HCT116 (cell line): ENCODE measurements around the gene HPS3. TPM values are rescaled to one million over a fixed set of nuclear protein-coding genes. Genes with fewer than 3 reads are reported as not detected.

Experiments used
- ATAC-seq: fragments of 200-7000 bp; cut with Tn5 transposase; 2 replicates; pipeline ENCODE4 v1.9.1; 2020; ENCODE audit warnings: mild to moderate bottlenecking, moderate library complexity
- BruUV-seq: library from RNA; stranded (reverse); fragments of 400-500 nt; replicated peaks from 2 replicates; lab custom pipeline; 2021; lab: Mats Ljungman, UMichigan
- CTCF ChIA-PET: fragments of 300-600 bp; sonication (Branson Sonifier 250); formaldehyde crosslinking; loops from one replicate; lab custom pipeline; 2021; ENCODE audit warnings: antibody characterized with exemption; lab: Charles Lee
- POLR2A ChIA-PET: fragments of 300-600, 350-600 bp; sonication (Branson Sonifier 250); formaldehyde crosslinking; loops from one replicate; lab custom pipeline; 2021; ENCODE audit warnings: antibody characterized with exemption; lab: Charles Lee
- RAD21 ChIA-PET, 2 experiments: fragments of 300-600 bp; sonication (Branson Sonifier 250); formaldehyde crosslinking; loops; one replicate each; lab custom pipeline; 2023; ENCODE audit warnings: low total read pairs in 2 of 2; ENCODE audit not compliant: uncharacterized antibody in 2 of 2, unreplicated experiment in 2 of 2, low non-redundant PET in 1 of 2; lab: Charles Lee
- DNase-seq: peaks from one replicate; pipeline ENCODE4 v3.0.0-alpha.2; 2010; ENCODE audit warnings: low read depth, low spot score
- H2AFZ ChIP-seq: fragments of 200-600 bp; shearing (Covaris generic), sonication (generic); 2 replicates; pipeline ENCODE4 v1.6.1; 2017; ENCODE audit warnings: low read depth, mixed run types, mixed read lengths, antibody characterized with exemption, low read length; ENCODE audit not compliant: poor library complexity, severe bottlenecking
- H3K27ac ChIP-seq: 2 replicates; pipeline ENCODE4 v1.5.1; 2012; ENCODE audit warnings: low read depth, low read length
- H3K27me3 ChIP-seq: fragments of 200-600 bp; sonication (generic); 2 replicates; pipeline ENCODE4 v1.6.1; 2016; ENCODE audit warnings: mixed run types, low read length, mixed read lengths; ENCODE audit not compliant: insufficient read depth
- H3K36me3 ChIP-seq, 2 experiments: fragments of 200-500 bp in 1 of 2; fragments of 200-600 bp in 1 of 2; sonication (Bioruptor generic) in 1 of 2; sonication (generic) in 1 of 2; 2 replicates each; pipeline versions ENCODE4 v1.5.1 to v1.6.1; 2014 to 2016; ENCODE audit warnings: low read length in 2 of 2, inconsistent platforms in 1 of 2, mixed read lengths in 1 of 2, mixed run types in 1 of 2; ENCODE audit not compliant: insufficient read depth in 2 of 2, control insufficient read depth in 1 of 2
- H3K4me1 ChIP-seq, 2 experiments: fragments of 200-600 bp in 1 of 2; sonication (generic) in 1 of 2; 2 replicates each; pipeline versions ENCODE4 v1.5.1 to v1.6.1; 2012 to 2017; ENCODE audit warnings: low read length in 2 of 2, inconsistent platforms in 1 of 2, mild to moderate bottlenecking in 1 of 2, mixed read lengths in 1 of 2, mixed run types in 1 of 2, moderate library complexity in 1 of 2; ENCODE audit not compliant: insufficient read depth in 2 of 2, control insufficient read depth in 1 of 2
- H3K4me2 ChIP-seq: fragments of 200-600 bp; sonication (generic); 2 replicates; pipeline ENCODE4 v1.6.1; 2017; ENCODE audit warnings: mixed run types, low read length, mixed read lengths
- H3K4me3 ChIP-seq, 2 experiments: fragments of 200-600 bp in 1 of 2; sonication (generic) in 1 of 2; replicated peaks in 1 of 2; 2 replicates each; pipeline ENCODE4 v1.5.1; 2011 to 2016; ENCODE audit warnings: low read length in 2 of 2, control low read depth in 1 of 2, low read depth in 1 of 2, mild to moderate bottlenecking in 1 of 2, mixed read lengths in 1 of 2, mixed run types in 1 of 2
- H3K79me2 ChIP-seq: fragments of 200-600 bp; sonication (generic); 2 replicates; pipeline ENCODE4 v1.6.1; 2017; ENCODE audit warnings: mild to moderate bottlenecking, mixed run types, low read length, moderate library complexity, mixed read lengths; ENCODE audit not compliant: insufficient read depth
- H3K9ac ChIP-seq: fragments of 200-600 bp; sonication (generic); 2 replicates; pipeline ENCODE4 v1.6.1; 2016; ENCODE audit warnings: low read length, mixed read lengths
- H3K9me2 ChIP-seq: fragments of 200-600 bp; sonication (generic), shearing (Covaris generic); 2 replicates; pipeline ENCODE4 v1.6.1; 2017; ENCODE audit warnings: mixed run types, mild to moderate bottlenecking, moderate library complexity; ENCODE audit not compliant: insufficient read depth
- H3K9me3 ChIP-seq, 2 experiments: fragments of 200-500 bp in 1 of 2; fragments of 200-600 bp in 1 of 2; sonication (Bioruptor generic) in 1 of 2; sonication (generic) in 1 of 2; 2 replicates each; pipeline ENCODE4 v1.6.1; 2014 to 2017; ENCODE audit warnings: low read length in 2 of 2, mixed read lengths in 2 of 2, inconsistent platforms in 1 of 2, low read depth in 1 of 2, mild to moderate bottlenecking in 1 of 2, mixed run types in 1 of 2, moderate library complexity in 1 of 2; ENCODE audit not compliant: control insufficient read depth in 1 of 2, insufficient read depth in 1 of 2
- H4K20me1 ChIP-seq: fragments of 200-600 bp; sonication (generic), shearing (Covaris generic); 2 replicates; pipeline ENCODE4 v1.6.1; 2017; ENCODE audit warnings: mixed run types, mild to moderate bottlenecking, moderate library complexity; ENCODE audit not compliant: insufficient read depth
- CEBPB ChIP-seq: IDR thresholded peaks from 2 replicates; pipeline ENCODE4 v1.6.1; 2012; ENCODE audit warnings: low read depth
- EZH2 ChIP-seq: fragments of 200-600 bp; sonication (generic); IDR thresholded peaks from 2 replicates; pipeline ENCODE4 v1.6.1; 2017; ENCODE audit warnings: antibody characterized with exemption, mixed run types
- FOSL1 ChIP-seq: IDR thresholded peaks from 2 replicates; pipeline ENCODE4 v1.6.1; 2012; ENCODE audit warnings: low read depth
- RAD21 ChIP-seq: IDR thresholded peaks from 2 replicates; pipeline ENCODE4 v1.6.1; 2012; ENCODE audit warnings: low read depth, mild to moderate bottlenecking
- REST ChIP-seq: IDR thresholded peaks from 2 replicates; pipeline ENCODE4 v1.6.1; 2012; ENCODE audit warnings: low read depth
- SP1 ChIP-seq: IDR thresholded peaks from 2 replicates; pipeline ENCODE4 v1.6.1; 2012; ENCODE audit warnings: low read depth
- SRF ChIP-seq: IDR thresholded peaks from 2 replicates; pipeline ENCODE4 v1.6.1; 2012; ENCODE audit warnings: low read depth
- TCF7L2 ChIP-seq: IDR thresholded peaks from 2 replicates; pipeline ENCODE4 v1.7.0; 2011; ENCODE audit warnings: borderline replicate concordance, inconsistent platforms; ENCODE audit not compliant: insufficient read depth, insufficient read length; ENCODE audit errors: extremely low read depth
- YY1 ChIP-seq: IDR thresholded peaks from 2 replicates; pipeline ENCODE4 v1.6.1; 2011; ENCODE audit warnings: low read length, low read depth, moderate library complexity, mild to moderate bottlenecking; ENCODE audit not compliant: insufficient replicate concordance; ENCODE audit errors: extremely low read depth
- ZBTB33 ChIP-seq: IDR thresholded peaks from 2 replicates; pipeline ENCODE4 v1.6.1; 2011; ENCODE audit warnings: mild to moderate bottlenecking, low read length, moderate library complexity; ENCODE audit not compliant: insufficient replicate concordance; ENCODE audit errors: extremely low read depth
- ZFX ChIP-seq: fragments of 450-650 bp; IDR thresholded peaks from 2 replicates; pipeline ENCODE4 v1.6.1; 2017
- ZNF274 ChIP-seq: fragments of 200-500 bp; sonication (Bioruptor generic); IDR thresholded peaks from 2 replicates; pipeline ENCODE4 v1.6.1; 2014; ENCODE audit warnings: mild to moderate bottlenecking, low read depth, low read length, inconsistent platforms
- intact Hi-C: fragments of 100-400 bp; cut with micrococcal nuclease; formaldehyde crosslinking; loops from 2 replicates; pipeline ENCODE4 v1.10.0; 2022
- total RNA-seq: library from RNA; stranded (reverse); gene quantifications from one replicate; pipeline ENCODE4 v1.2.1, GENCODE V29; 2021; ENCODE audit not compliant: unreplicated experiment

The HPS3 gene
- total RNA-seq, 1 experiment from 2014 or later, result 17.1 TPM

DNA sequence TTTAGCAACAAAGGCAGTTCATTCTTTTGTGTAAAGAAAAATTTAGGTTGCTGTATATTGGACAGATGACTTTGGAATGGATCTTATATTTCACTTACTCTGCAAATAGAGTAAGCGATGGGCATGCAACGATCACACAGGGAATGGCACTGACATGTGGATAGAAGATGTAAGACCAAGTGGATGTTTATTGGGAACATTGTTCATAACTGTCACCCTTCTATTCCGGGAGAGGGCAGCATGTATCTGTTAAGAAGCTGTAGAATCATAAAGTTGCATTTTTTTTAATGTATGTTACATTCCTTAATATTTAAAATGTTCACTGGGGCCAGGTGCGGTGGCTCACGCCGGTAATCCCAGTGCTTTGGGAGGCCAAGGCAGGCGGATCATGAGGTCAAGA is 41.2 kb downstream of the HPS3 start:
- H3K27ac ChIP-seq, result no peak overlapping the region
- 0 out of 4 replicates have a peak, but pooled peaks cover 0 to 2% of the 10 kb centered on the region in 2 experiments for H3K36me3 ChIP-seq

More for the DNA sequence above, 41.2 kb downstream of the HPS3 start:
- no peak for TF ChIP-seq FOSL1
- no peak for TF ChIP-seq RAD21
- no peak for TF ChIP-seq ZBTB33
- no peak for TF ChIP-seq EZH2
- TF ChIP-seq SP1, result no peak
- TF ChIP-seq REST, result no peak
- TF ChIP-seq ZFX, result no peak
- TF ChIP-seq ZNF274, result no peak
- TF ChIP-seq SRF, result no peak
- no peak for TF ChIP-seq YY1
- TF ChIP-seq TCF7L2, result no peak
- no peak for TF ChIP-seq CEBPB
- ATAC-seq, result no peak
- Histone ChIP-seq H3K4me1 (no peaks in the 10 kb centered on the region), H4K20me1 (no peaks in the 10 kb centered on the region), H3K9me3 (no peaks in the 10 kb centered on the region), H2AFZ (no peak overlapping the region), H3K9me2 (no peaks in the 10 kb centered on the region), H3K27me3 (no peaks in the 10 kb centered on the region), H3K4me3 (no peak overlapping the region), H3K9ac (no peak overlapping the region), H3K4me2 (no peak overlapping the region), H3K79me2 (no peaks in the 10 kb centered on the region)
- RAD21 ChIA-PET, result no interaction called here
- DNase-seq, result no peak
- CTCF ChIA-PET, result no interaction called here
- intact Hi-C loops, result no loop called here
- no TSS peak for BruUV-seq
- POLR2A ChIA-PET, result no interaction called here
